ENCODE results near the gene CX3CL1. TPM values are rescaled to one million over a fixed set of nuclear protein-coding genes. Genes with fewer than 3 reads are reported as not detected.

Gene CX3CL1
- total and polyA plus RNA-seq, 2 donors (not counting 3 experiments of a cell fraction or from before 2014, with no cell fraction given): 2.0 to 2.3 TPM

GRCh38 chr16:57419506-57419905 is 47.2 kb downstream of the CX3CL1 start:
- dilution Hi-C loops (cut with MboI; ENCODE audit: extremely low pct_ligation_motif_present, low sequenced_read_pairs): loop anchor here (25.0 kb wide), 1 partner anchor 107 kb away; no protein-coding TSS in a partner anchor
- DNase-seq (ENCODE audit: low read depth, low spot score) (no peak), FAIRE-seq (no peak)
- Histone ChIP-seq H3K79me2 (ENCODE audit: control insufficient read depth, insufficient read depth, low read length) (no peaks in the 10 kb centered on the region), H3K4me1 (ENCODE audit: control insufficient read depth, extremely low read depth, insufficient read depth, low read length) (peaks cover 7% of the 10 kb centered on the region), H3K27ac (ENCODE audit: insufficient read depth, low read depth, low read length) (no peak overlapping the region), H3K9me1 (replicated peaks; ENCODE audit: control insufficient read depth, extremely low read depth, insufficient read depth, low read length) (no peaks in the 10 kb centered on the region), H3K4me2 (ENCODE audit: insufficient read depth, low read length) (no peak overlapping the region), H3K4me3 (replicated peaks in 1 of 3; ENCODE audit: insufficient read depth in 1 of 3, low read depth in 1 of 3, low read length in 3 of 3) (no peak overlapping the region), H3K27me3 (ENCODE audit: control insufficient read depth in 2 of 2, insufficient read depth in 2 of 2, low read length in 2 of 2) (no peaks in the 10 kb centered on the region), H3K36me3 (ENCODE audit: control insufficient read depth in 2 of 2, extremely low read depth in 1 of 2, insufficient read depth in 2 of 2, low read length in 2 of 2) (no peaks in the 10 kb centered on the region), H3K9me3 (replicated peaks; ENCODE audit: control insufficient read depth, insufficient read depth, low read length) (no peaks in the 10 kb centered on the region), H2AFZ (ENCODE audit: low read depth, low read length) (no peak overlapping the region), H4K20me1 (replicated peaks; ENCODE audit: control insufficient read depth, extremely low read depth, insufficient read depth, low read length) (no peaks in the 10 kb centered on the region), H3K9ac (replicated peaks; ENCODE audit: extremely low read depth, insufficient read depth, low read length) (no peak overlapping the region)
- CTCF ChIA-PET: interaction anchor here (0.8 to 16.2 kb wide), 5 partner anchors 15 to 114 kb away, joined by 3 to 507 read pairs (median 17); partner anchors contain the start of genes CCL17, CIAPIN1 and COQ9
- intact Hi-C loops (cut with micrococcal nuclease): loop anchor here (1.0 to 5.0 kb wide), 3 partner anchors 100 to 337 kb away; partner anchors contain the start of genes PSME3IP1 and RSPRY1
- BruUV-seq (replicated peaks): no TSS peak
- POLR2A ChIA-PET: no interaction called here
- no peak for TF ChIP-seq GATA2 (IDR thresholded peaks at IDR 0.05; ENCODE audit: insufficient read depth, insufficient read length, low read depth, low read length)
- TF ChIP-seq, protein P1, sequence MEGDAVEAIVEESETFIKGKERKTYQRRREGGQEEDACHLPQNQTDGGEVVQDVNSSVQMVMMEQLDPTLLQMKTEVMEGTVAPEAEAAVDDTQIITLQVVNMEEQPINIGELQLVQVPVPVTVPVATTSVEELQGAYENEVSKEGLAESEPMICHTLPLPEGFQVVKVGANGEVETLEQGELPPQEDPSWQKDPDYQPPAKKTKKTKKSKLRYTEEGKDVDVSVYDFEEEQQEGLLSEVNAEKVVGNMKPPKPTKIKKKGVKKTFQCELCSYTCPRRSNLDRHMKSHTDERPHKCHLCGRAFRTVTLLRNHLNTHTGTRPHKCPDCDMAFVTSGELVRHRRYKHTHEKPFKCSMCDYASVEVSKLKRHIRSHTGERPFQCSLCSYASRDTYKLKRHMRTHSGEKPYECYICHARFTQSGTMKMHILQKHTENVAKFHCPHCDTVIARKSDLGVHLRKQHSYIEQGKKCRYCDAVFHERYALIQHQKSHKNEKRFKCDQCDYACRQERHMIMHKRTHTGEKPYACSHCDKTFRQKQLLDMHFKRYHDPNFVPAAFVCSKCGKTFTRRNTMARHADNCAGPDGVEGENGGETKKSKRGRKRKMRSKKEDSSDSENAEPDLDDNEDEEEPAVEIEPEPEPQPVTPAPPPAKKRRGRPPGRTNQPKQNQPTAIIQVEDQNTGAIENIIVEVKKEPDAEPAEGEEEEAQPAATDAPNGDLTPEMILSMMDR (IDR thresholded peaks at IDR 0.05; ENCODE audit: extremely low read depth in 1 of 2, insufficient read depth in 1 of 2, low read depth in 1 of 2, low read length in 2 of 2): peak in 1 of 2 donors; percentile 0

Measured in endothelial cell of umbilical vein (primary cell).